Measurements from ENCODE around the gene HUS1B.

- TF ChIP-seq POLR2A (IDR thresholded peaks at IDR 0.05; ENCODE audit: low read depth): no peak
- TF ChIP-seq CTCF (IDR thresholded peaks at IDR 0.05): no peak
These were observed 45.0 kb downstream of the HUS1B start for GRCh38 chr6:611928-612327.

Measured in esophagus muscularis mucosa (tissue), 3 donors.